Thyroid gland (tissue), 4 donors: ENCODE data around the gene NR3C2. TPM values are rescaled to one million over a fixed set of nuclear protein-coding genes. Genes with fewer than 3 reads are reported as not detected.

Source experiments
- DNase-seq, 2 donors: peaks; one replicate each; pipeline ENCODE4 v3.0.0-alpha.2; 2019
- H3K27ac ChIP-seq, 3 donors: fragments of 200-600 bp; sonication (generic); 1 replicate in 2 of 3; 2 replicates in 1 of 3; pipeline ENCODE4 v1.5.1; 2016 to 2019; ENCODE audit warnings: mild to moderate bottlenecking in 1 of 3, moderate library complexity in 1 of 3
- H3K27me3 ChIP-seq: fragments of 200-600 bp; sonication (generic); one replicate; pipeline ENCODE4 v1.5.1; 2019
- H3K36me3 ChIP-seq, 2 donors: fragments of 200-600 bp; sonication (generic); one replicate each; pipeline ENCODE4 v1.5.1; 2016 to 2019
- H3K4me1 ChIP-seq, 2 donors: fragments of 200-600 bp; sonication (generic); one replicate each; pipeline ENCODE4 v1.5.1; 2017 to 2019
- H3K4me3 ChIP-seq, 3 donors: fragments of 200-600 bp; sonication (generic); replicated peaks in 1 of 3; 1 replicate in 2 of 3; 2 replicates in 1 of 3; pipeline ENCODE4 v1.5.1; 2016; ENCODE audit warnings: mild to moderate bottlenecking in 1 of 3
- H3K9me3 ChIP-seq: fragments of 200-600 bp; sonication (generic); one replicate; pipeline ENCODE4 v1.5.1; 2017
- POLR2A ChIP-seq, 2 donors: fragments of 450-650 bp; IDR thresholded peaks; one replicate each; pipeline ENCODE4 v1.6.1; 2017; ENCODE audit warnings: antibody characterized with exemption in 2 of 2, mild to moderate bottlenecking in 2 of 2, moderate library complexity in 1 of 2
- WGBS, 2 donors: methylation state at CpG; one replicate each; pipeline ENCODE4 v1.1.5; 2017; 5-methylcytosine and 5-hydroxymethylcytosine counted together
- intact Hi-C: fragments of 100-400 bp; cut with DNase I; formaldehyde crosslinking; loops from one replicate; pipeline ENCODE4 v1.15.1; 2023
- total RNA-seq, 4 donors: library from RNA; depleted of rRNA; stranded (reverse); fragments of >200 nt; gene quantifications; one replicate each; pipeline ENCODE4 v1.2.3, GENCODE V29; 2016
- TF ChIP-seq, protein P1 (sequence below), 6 experiments: fragments of 200-600 bp in 3 of 6; fragments of 450-650 bp in 3 of 6; sonication (generic) in 3 of 6; IDR thresholded peaks; one replicate each; pipeline ENCODE4 v1.5.1; 2016 to 2019; ENCODE audit warnings: antibody characterized with exemption in 6 of 6, mild to moderate bottlenecking in 2 of 6, inconsistent platforms in 1 of 6, moderate library complexity in 1 of 6

Gene NR3C2
- total RNA-seq, 4 donors from 2014 or later: 51.6 to 161 (median 72.3) TPM

DNA sequence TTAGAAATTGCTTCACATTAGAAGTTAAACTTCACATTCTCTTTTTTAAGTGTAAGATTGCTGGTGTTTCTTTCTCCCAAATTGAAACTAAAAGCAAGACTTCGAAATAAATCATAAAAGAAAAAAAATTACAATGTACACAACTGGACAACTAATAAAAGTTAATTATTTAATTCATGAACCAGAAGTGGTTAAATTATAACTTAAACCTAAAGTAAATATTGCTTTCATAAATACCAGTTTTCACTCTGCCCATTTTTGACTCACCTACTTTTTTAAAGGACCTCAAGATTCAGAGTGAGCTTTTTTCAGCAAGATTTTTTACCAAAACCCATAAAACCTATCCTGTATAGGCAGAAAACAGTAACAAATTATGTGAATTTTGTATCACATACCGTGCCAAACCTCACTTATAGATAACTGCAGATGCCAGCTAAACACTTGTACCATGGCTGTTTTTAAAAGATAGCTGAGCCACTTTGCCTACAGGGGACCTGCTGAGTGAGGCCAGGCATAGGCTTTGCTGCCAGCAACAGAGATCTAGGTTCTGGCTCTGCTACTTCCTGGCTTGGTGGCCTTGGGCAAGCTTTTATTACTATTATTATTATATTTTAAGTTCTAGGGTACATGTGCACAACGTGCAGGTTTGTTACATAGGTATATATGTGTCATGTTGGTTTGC, 259.8 kb downstream of the NR3C2 start:
- H3K27me3 ChIP-seq: no peaks in the 10 kb centered on the region
- WGBS, 2 donors: 90% methylated on average over 3 of the region's 3 CpGs
- H3K27ac ChIP-seq: no peak overlapping the region
- peaks cover 0 to 4% of the 10 kb centered on the region in 2 donors for H3K4me1 ChIP-seq
- intact Hi-C loops: no loop called here
- no peak overlapping the region for H3K4me3 ChIP-seq
- no peaks in the 10 kb centered on the region for H3K36me3 ChIP-seq
- H3K9me3 ChIP-seq: no peaks in the 10 kb centered on the region
- no peak for TF ChIP-seq POLR2A (IDR thresholded peaks at IDR 0.05)
- TF ChIP-seq, protein P1, sequence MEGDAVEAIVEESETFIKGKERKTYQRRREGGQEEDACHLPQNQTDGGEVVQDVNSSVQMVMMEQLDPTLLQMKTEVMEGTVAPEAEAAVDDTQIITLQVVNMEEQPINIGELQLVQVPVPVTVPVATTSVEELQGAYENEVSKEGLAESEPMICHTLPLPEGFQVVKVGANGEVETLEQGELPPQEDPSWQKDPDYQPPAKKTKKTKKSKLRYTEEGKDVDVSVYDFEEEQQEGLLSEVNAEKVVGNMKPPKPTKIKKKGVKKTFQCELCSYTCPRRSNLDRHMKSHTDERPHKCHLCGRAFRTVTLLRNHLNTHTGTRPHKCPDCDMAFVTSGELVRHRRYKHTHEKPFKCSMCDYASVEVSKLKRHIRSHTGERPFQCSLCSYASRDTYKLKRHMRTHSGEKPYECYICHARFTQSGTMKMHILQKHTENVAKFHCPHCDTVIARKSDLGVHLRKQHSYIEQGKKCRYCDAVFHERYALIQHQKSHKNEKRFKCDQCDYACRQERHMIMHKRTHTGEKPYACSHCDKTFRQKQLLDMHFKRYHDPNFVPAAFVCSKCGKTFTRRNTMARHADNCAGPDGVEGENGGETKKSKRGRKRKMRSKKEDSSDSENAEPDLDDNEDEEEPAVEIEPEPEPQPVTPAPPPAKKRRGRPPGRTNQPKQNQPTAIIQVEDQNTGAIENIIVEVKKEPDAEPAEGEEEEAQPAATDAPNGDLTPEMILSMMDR (IDR thresholded peaks at IDR 0.05): no peak
- no peak for DNase-seq

GRCh38 chr4:148173397-148174017, 268.7 kb downstream of the NR3C2 start:
- 93 to 95% methylated on average over 5 of the region's 5 CpGs for WGBS, 2 donors
- DNase-seq: no peak
- no peaks in the 10 kb centered on the region for H3K9me3 ChIP-seq
- no peak overlapping the region for H3K4me3 ChIP-seq
- H3K36me3 ChIP-seq: no peaks in the 10 kb centered on the region
- no peaks in the 10 kb centered on the region for H3K27me3 ChIP-seq
- TF ChIP-seq, protein P1 (IDR thresholded peaks at IDR 0.05): no peak
- no peak for TF ChIP-seq POLR2A (IDR thresholded peaks at IDR 0.05)
- intact Hi-C loops: no loop called here
- H3K27ac ChIP-seq: no peak overlapping the region
- no peaks in the 10 kb centered on the region for H3K4me1 ChIP-seq

DNA sequence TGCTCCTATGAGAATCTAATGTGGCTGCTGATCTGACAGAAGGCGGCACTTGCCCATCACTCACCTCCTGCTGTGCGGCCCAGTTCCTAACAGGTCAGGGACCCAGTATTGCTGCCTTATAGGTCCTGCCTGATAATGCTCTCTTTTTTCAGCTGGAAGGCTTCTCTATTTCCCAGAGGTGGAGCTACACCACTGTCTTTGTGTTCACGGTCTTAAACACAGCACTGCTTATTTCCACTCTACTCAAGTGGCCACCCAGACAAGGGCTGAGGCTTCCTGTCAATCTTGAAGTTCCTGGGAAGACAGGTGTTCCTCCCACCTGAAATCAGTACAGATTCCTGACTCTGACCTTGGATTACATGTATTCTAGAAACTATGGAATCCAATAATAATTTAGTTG, 270.6 kb downstream of the NR3C2 start:
- Histone ChIP-seq H3K27me3 (no peaks in the 10 kb centered on the region), H3K36me3 (no peaks in the 10 kb centered on the region), H3K9me3 (no peaks in the 10 kb centered on the region), H3K4me1 (peaks cover 3 to 6% of the 10 kb centered on the region in 2 donors), H3K27ac (no peak overlapping the region), H3K4me3 (no peak overlapping the region)
- intact Hi-C loops: no loop called here
- 76 to 82% methylated on average over 3 of the region's 3 CpGs for WGBS, 2 donors
- TF ChIP-seq, protein P1 (IDR thresholded peaks at IDR 0.05): peak in 1 of 6 experiments; percentile 26
- no peak for TF ChIP-seq POLR2A (IDR thresholded peaks at IDR 0.05)
- DNase-seq: peak; percentile 31 to 43

- no peak for DNase-seq
- Histone ChIP-seq H3K27me3 (no peaks in the 10 kb centered on the region), H3K36me3 (no peaks in the 10 kb centered on the region), H3K4me1 (peaks cover 11 to 16% of the 10 kb centered on the region in 2 donors), H3K4me3 (no peak overlapping the region), H3K9me3 (no peaks in the 10 kb centered on the region), H3K27ac (no peak overlapping the region)
- intact Hi-C loops: no loop called here
- WGBS, 2 donors: 79 to 90% methylated on average over 7 of the region's 7 CpGs
- TF ChIP-seq, protein P1 (IDR thresholded peaks at IDR 0.05): no peak
- TF ChIP-seq POLR2A (IDR thresholded peaks at IDR 0.05): no peak
Observed at GRCh38 chr4:148170408-148171365, 271.5 kb downstream of the NR3C2 start.
